NCI-H2227 (cell line): ENCODE results near the gene CPEB1.
A peak's percentile ranks its signal among the peaks of the same experiment; 100 is the strongest.
"Not testable (repeated sequence)": the region's sequence is repeated elsewhere in the genome, so short reads cannot be mapped to it uniquely, and the experiment has no call there.

Experiments used
- DNase-seq: peaks from one replicate; lab custom pipeline; 2025; ENCODE audit not compliant: unreplicated experiment; lab: John Stamatoyannopoulos, UW

The CPEB1 gene

DNA sequence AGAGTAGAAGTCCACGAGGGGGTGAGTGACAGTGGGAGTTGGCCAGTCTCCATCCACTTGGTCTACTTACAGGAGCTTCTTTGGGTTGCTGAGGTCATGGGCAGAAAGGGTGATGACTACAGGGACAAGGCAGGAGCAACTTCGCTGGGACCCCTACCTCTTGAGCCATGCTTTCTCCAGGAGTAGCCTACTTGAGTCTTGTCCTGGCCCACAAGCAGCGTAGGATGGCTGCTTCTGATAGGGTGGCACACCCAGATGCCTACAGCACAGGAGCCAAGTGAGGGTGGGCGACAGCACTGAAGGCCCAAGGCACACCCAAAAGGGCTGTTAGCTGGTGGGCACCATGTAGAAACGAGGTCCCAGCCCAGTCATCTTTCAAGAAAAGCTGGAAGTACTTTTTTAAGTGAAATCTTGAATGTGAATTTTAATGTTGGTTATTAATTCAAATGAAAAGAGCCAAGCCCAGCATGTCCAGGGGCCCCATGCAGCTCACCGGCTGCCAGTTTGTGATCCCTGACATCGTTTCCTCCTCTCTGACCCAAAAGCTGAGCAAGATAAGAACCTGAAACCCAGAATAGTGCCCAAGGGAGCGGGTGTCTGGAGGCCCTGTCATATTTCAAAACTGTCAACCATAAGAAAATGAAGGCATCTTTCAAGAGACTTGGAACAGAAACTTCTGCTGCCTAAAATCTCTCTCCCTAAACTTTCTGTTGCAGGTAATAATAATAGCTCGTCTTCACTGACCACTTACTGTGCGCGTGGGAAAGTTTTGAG is 2.2 kb upstream of the CPEB1 start:
- no peak for DNase-seq

DNA sequence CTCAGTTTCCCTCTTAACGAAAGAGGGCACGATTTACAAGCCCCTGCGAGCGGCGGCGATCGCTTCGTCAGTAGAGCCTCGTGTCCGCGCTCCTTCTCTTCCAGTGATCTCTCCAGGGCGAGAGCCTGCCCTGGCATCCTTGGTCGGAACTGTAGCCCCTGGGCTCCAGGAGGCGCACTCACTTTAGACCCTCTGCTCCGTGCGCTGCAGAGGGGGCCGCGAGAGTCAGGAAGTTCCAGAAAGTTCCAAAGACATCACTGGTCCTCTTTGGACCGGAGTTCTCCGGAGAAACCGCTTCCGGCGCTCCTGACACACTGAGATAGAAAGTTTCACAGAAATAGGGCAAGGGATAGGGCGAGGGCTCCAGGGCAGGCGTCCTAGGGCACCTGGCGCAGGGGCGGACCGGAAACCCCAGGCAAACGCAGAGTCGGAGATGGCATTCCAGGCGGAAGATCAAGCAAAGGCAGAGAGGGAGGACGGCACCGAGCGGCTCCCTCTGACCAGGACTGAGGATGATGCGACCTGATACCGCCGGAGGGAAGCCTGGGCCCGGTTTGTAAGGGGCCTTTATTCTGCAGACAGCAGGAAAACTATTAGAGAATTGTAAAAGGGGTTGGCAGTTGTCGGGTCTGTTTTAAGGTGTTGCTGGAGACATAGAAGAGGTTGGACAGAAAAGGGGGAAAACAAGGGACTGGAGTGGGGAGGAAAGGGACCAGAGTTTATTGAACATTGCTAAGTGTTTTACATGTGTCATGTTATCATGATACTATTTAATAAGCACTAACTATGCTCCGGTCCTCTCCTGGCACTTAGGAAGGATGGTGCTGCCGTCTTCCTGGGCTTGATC is 1.3 kb upstream of the CPEB1 start:
- DNase-seq = no peak

DNA sequence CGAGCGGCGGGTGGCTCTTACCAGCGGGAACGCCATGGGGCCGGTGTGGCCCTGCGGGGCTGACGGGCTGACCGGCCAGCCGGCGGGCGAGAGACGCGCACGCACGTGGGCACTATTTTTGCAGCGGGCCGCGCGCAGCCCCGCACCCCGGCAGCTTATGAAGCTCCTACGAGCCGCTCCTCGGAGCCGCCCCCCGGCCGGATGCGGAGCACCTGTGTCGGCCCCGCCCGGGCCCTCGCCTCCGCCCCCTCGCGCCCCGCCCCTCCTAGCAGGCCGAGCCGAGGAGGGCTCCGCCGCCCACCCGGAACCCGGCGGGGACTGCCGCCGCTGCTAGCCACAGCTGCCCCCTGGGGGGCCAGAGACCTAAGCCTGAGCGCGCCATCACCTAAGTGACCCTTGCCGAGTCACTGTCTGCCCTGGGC is 683 bp upstream of the CPEB1 start:
- peak; percentile 77 for DNase-seq

DNA sequence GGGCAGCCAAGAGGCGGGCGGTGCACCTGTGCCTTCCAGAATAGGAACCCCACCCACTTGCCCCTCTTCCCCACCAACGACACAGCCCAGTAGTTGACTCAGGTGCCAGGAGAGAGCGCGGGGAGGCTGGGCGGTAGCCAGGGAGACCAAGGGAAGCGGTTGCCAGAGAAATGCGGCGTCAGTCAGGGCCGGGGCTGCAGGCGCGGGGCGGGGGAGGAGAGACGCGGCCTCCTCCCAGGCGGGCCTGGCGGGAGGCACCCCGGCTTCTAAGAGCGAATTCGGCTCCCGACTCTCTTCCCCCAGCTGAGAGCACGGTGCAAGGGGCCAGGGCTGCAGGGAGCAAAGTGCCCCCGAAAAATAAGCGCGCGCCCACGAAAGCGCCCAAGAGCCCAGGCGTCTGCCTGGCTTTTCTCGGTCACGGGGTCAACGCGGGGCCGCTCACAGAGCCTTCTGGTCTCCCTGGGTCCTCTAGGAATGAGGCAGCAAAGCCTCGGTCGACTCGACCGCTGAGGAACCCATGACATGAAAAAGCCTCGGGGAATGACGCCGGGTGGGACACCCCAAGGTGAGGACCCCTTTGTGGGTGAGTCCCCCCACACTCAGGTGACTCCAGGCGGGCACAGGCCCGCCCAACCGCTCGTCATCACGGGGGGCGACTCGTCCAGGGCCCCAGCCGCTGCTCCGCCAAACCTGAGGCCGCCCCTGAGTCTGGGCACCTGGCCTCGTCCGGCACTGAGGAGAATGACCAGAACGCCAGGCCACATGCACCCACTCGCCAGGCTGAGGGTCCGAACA is 716 bp downstream of the CPEB1 start:
- no peak for DNase-seq

DNA sequence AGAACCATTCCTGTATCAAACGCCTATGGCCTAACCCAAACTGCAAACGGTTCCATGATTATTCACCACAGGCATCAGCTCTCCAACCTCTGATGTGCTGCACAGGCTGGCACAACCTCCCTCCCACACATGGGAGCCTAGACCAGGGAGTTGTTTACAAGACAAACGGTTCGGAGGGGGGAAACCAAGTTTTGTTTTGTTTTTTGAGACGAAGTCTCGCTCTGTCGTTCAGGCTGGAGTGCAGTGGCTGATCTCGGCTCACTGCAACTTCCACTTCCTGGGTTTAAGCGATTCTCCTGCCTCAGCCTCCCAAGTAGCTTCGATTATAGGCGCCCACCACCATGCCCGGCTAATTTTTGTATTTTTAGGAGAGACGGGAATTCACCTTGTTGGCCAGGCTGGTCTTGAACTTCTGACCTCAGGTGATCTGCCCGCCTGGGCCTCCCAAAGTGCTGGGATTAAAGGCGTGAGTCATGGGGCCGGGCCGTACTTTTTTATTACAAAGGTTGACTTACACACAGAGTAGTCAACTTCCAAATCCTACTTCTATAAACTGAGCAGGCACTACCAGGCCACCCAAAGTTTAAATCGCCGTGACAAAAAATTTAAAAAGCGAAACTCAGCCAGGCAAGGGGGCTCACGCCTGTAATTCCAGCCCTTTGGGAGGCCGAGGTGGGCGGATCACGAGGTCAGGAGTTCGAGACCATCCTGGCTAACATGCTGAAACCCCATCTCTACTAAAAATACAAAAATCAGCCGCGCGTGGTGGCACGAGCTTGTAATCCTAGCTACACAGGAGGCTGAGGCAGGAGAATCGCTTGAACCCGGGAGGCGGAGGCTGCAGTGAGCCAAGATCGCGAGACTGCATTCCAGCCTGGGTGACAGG is 2.0 kb downstream of the CPEB1 start:
- DNase-seq = not testable (repeated sequence)

DNA sequence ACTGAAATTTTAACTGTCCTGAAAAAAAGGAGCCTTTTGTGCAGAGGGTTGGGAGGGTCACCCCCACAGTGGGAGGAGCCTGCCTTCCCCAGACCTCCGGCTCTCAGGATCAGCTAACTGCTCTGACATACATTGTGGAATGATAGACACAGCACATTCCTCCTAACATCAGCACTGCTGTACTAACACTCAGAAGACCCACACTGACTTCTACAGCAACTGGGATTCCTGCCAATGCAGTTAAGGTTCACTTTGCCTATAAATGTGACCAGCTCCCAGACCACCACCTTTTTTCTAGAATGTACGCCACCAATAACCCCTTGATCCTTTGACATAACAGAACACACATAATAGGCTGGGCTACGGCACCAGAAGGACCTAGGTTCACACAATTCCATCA is 3.2 kb downstream of the CPEB1 start:
- peak; percentile 7 for DNase-seq

DNA sequence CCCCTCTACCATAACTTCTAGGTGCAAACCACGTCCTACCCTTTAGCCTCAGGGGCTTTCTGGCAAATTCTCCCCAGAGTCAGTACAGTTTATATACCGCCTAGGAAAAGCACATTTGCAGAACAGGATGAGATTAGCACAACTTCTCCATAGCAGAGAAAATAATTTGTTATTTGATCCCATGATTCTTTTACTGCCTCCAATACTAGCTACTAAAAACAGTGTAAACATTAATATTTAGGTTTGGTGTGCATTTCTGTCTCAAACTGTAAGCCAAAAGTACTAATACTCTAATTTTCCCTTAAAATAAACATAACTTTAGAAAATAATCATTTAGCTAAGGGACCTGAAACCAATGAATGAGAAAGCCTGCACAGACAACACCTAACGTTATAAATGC is 4.5 kb downstream of the CPEB1 start:
- DNase-seq = no peak

DNA sequence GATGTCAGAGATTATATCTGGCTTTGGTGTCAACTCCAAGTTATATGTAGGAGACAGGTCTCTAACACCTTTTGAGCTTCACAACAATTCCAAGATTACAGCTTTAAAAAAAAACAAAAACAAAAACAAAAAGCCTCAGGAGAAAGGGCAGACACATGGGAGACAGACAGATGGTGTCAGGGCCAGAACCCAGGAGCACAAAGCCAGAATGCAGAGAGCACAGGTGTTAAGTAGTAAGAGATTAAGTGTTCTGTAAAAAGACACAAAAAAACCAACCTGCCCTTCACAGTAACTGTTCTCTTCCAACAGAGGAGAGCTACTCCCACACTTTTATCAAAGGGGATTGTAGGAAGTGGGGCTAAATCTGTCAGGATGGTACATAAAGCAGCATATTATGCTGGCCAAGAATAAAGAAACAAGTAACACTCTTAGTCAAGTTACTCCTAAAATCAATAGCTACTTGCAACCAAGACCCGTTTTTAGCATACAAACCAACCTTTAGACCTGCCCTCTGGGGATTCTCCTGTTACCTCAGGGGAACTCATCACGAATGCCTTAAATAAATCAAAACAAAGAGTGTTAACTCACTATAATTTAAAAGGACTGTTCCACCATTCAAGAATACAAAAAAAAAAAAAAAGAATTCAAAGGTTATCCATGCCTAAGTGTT is 5.9 kb downstream of the CPEB1 start:
- no peak for DNase-seq

DNA sequence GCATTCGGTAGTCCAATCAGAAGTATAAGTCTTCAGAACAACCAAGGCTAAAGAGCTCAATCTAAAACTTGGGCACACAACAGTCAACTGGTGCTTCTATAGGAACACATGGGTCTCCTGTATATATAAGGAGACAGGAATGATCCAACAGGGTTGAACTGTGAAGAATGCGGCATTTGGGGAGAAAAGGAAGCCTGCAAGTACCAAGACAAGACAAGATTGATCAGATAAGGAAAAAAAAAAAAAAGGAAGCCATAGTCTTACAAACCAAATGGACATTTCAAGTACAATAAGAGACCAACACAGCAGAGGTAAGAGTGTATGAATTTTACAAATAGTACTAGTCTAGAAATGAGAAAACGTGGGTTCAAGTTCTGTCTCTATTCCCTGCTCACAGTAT is 6.5 kb downstream of the CPEB1 start:
- no peak for DNase-seq

DNA sequence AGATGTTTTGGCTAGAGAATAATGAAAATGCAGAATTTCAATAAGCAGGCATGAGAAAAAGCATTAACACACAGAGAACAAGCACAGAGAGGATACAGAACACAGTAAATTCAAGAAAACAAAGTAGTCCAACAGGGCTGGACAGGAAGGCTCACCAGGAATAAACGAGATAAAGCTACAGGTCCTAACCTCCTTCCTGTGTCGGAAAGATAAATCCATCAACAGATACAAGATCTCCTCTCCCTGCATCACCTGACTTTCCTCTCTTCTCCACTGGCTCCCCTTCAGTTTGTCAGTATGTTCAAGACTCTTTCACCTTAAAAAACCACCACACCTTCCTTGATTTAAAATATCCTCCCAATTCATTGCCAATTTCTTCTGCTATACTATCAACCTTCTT is 11.4 kb downstream of the CPEB1 start:
- DNase-seq = no peak

DNA sequence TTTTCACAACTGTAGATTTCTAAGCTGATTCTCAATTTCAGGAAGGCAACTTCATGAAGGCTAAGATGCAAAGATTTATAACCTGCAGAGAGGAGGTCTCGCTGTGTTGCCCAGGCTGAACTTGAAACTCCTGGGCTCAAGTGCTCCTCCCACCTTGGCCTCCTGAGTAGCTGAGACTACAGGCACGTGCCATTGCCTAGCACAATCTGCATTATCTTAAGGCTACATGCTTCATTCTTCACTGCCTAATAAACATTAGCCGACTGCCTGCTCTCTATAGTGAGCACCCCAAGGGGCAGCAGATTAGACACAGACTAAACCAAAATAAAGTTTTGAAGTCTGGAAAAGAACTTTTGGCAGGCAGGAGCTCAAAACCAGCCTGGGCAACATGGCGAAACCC is 17.1 kb downstream of the CPEB1 start:
- DNase-seq = no peak

DNA sequence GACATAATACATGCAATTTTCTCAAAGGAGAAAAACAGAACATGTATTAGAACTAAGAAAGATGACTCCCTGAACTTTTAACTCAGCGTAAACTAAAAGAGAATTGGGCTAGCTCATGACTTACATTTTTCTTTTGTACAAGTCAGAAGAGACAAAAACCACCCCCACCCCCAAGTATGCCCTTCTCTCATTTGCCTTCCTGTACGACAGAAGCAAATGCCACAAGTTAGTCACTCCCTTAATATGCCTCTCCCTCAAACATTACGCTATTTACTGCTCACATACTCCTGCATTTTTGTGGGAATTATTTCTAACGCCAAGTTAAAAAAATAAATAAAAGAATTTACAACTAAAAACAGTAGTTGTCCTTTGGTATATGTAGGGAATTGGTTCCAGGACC is 22.0 kb downstream of the CPEB1 start:
- no peak for DNase-seq

DNA sequence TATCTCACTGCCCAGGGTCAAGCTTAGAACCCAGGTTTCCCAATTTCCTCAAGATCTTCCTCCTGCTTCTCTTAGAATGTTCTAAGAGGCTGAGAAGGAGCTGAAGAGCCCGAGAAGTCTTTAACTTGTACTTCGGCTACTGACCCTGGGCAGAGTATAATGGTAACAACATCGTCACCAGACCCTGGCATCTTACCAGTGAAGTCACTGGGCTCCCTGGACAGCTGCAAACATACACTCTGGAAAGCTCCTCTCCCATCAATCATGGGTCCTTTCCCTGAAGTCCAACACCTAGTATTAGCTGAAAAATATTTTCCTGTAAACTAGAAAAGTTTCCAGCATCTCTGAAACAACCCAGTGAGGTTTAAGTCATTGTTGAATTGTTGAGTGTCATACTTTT is 22.7 kb downstream of the CPEB1 start:
- DNase-seq = no peak

DNA sequence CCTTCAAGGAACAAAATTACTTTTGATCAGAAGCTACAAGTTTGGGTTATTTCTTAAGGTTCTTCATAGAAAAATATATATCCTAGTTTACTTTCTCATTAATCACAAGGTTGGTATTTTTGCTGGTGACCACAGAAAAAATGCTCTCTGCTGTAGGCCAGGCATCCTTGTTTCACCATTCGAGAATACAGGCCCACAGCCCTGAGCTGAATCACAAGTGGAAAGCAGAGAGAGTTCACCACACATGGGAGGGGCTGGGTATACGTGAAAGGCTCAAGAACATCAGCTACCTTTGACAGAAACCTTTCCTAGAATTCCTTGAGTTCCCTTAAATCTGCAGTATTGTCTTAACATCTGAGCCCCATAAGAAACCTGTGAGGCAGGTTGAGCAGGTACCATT is 23.2 kb downstream of the CPEB1 start:
- no peak for DNase-seq

DNA sequence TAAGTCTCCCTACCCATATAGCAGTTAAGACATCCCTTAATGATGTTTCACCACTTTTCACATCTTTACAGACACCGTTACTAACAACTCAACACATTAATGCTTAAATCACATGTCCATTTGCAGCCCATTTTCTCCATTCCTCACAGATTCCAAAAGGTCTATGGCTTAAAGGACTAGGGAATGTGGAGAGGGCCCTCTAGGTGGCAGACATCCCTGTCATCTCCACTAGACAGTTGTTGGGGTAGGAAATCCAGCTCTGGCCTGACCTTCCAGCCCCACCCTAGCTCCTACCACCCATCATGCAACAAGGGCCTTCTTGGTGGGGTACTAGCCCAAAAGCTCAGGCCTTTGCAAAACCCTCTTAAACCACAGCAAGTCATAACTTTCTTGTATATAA is 25.2 kb downstream of the CPEB1 start:
- no peak for DNase-seq

DNA sequence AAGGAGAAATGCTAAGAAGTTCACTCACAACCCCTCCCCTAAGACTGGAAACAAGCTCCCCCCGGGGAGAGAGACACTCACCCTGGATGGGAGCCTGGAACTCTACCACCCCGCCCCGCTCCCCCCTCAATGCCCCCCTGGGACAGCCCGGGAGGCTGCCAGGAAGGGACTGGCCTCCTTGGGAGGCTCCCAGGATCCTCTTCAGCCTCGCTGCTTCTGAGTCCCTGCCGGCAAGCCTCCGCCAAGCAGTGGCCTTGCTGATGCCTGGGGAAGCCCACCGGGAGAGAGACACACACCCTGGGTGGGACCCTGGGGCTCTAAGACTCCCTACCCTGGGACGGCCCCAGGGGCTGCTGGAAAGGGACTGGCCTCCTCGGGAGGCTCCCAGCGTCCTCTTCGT is 33.4 kb downstream of the CPEB1 start:
- DNase-seq = no peak

DNA sequence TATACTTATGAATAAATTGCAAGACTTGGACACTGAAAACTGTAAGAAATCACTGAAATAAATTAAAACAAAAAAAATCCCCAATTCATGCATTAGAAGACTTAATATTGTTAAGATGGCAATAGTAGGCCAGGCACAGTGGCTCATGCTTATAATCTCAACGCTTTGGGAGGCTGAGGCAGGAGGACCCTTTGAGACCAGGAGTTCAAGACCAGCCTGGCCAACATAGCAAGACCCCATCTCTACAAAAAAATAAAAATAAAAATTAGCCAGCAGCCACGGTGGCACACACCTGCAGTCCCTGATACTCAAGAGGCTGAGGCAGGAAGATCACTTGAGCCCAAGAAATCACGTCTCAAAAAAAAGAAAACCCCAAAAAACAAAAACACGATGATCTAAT is 35.8 kb downstream of the CPEB1 start:
- DNase-seq = no peak

DNA sequence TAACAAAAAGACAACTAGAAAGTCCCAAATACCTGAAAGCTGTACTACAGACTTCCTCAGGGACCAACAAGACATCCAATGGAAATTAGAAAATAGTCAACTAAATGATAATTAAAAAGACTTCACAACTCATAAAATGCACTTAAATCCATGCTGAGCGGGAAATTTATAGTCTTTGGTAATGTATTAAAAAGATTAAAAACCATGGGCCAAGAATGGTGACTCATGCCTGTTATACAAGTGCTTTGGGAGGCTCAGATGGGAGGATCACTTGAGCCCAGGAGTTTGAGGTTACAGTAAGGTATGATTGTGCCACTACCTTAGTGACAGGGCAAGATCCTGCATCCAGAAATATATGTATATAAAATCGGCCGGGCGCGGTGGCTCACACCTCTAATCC is 45.0 kb downstream of the CPEB1 start:
- no peak for DNase-seq

DNA sequence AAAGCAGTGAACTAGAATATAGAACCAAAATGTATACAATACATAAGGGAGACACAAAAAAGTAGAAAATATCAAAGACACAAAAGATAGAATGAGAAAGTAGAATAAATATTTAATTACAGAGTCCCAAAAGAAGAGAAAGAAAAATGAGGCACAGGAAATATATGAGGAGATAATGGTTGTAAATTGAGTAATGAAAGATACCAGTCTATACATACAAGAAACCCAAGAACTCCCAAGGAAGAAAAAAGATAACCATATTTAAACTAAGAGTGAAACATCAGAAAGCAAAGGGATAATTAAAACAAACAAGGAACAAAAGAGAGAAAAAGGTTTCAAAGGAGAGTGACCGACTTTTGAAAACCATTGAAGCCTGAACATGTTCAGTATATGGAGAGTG is 47.3 kb downstream of the CPEB1 start:
- DNase-seq = no peak

DNA sequence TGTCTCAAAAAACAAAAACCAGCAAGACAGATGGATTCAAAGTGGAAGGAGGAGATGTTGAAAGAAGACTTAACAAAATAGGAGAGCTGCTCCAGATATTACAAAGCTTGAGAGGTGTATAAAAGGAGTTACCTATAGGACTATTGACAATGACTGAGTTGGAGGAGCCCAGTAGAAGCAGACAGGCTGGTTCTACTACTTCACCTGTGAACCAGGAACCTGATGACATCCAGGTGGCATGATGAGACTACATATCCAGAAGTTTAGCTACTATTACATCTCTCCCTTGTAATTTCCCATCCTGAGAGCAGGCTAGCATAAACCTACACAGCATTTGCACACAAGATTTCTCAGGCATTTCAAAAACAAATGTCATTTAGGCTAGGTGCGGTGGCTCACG is 49.3 kb downstream of the CPEB1 start:
- no peak for DNase-seq
